K562 (cell line): ENCODE data around the gene LRRC9. TPM values are rescaled to one million over a fixed set of nuclear protein-coding genes. Genes with fewer than 3 reads are reported as not detected.
A peak's percentile ranks its signal among the peaks of the same experiment; 100 is the strongest.

ENCODE experiments used
- BCOR ChIP-seq: fragments of 450-650 bp; IDR thresholded peaks from 2 replicates; pipeline ENCODE4 v1.6.1; 2016
- CEBPB ChIP-seq: fragments of 450-650 bp; IDR thresholded peaks from 2 replicates; pipeline ENCODE4 v1.6.1; 2016; ENCODE audit warnings: missing genetic modification characterization, missing compliant biosample characterization
- ESRRB ChIP-seq: fragments of 250-450 bp; sonication (Bioruptor Pico); IDR thresholded peaks from 2 replicates; pipeline ENCODE4 v1.5.0; 2020; ENCODE audit warnings: mild to moderate bottlenecking, moderate library complexity, borderline replicate concordance
- FOS ChIP-seq: IDR thresholded peaks from 3 replicates; pipeline ENCODE4 v1.6.1; 2011; ENCODE audit not compliant: insufficient read length; ENCODE audit errors: extremely low read depth
- HDAC8 ChIP-seq: fragments of 450-650 bp; IDR thresholded peaks from 2 replicates; pipeline ENCODE4 v1.6.1; 2016; ENCODE audit warnings: mild to moderate bottlenecking, missing genetic modification characterization, moderate library complexity, missing compliant biosample characterization
- IFI16 ChIP-seq: fragments of 250-450 bp; sonication (Bioruptor Pico); IDR thresholded peaks from 2 replicates; pipeline ENCODE4 v2.1.2; 2022; ENCODE audit warnings: mild to moderate bottlenecking, inconsistent platforms
- MYC ChIP-seq, 2 experiments: fragments of 250-450 bp in 1 of 2; sonication (Bioruptor Pico) in 1 of 2; IDR thresholded peaks; 2 replicates each; pipeline versions ENCODE4 v1.5.1 to v1.6.1; 2012 to 2021; ENCODE audit warnings: low read depth in 2 of 2, borderline replicate concordance in 1 of 2, improper control_type of control experiment in 1 of 2, low read length in 1 of 2, mild to moderate bottlenecking in 1 of 2, moderate library complexity in 1 of 2
- PPARD ChIP-seq: fragments of 250-450 bp; sonication (Bioruptor Pico); IDR thresholded peaks from 2 replicates; pipeline ENCODE4 v1.8.0; 2022; ENCODE audit warnings: inconsistent platforms, mild to moderate bottlenecking, moderate library complexity
- RAD21 ChIP-seq, 2 experiments: fragments of 250-450 bp in 1 of 2; fragments of 450-650 bp in 1 of 2; sonication (Bioruptor Pico) in 1 of 2; formaldehyde crosslinking in 1 of 2; IDR thresholded peaks in 1 of 2; conservative IDR thresholded peaks in 1 of 2; 2 replicates each; pipeline versions ENCODE4 v1.4.0 to v1.8.0; 2020 to 2022; ENCODE audit warnings: mild to moderate bottlenecking in 2 of 2, moderate library complexity in 1 of 2
- RB1 ChIP-seq: fragments of 450-650 bp; IDR thresholded peaks from 2 replicates; pipeline ENCODE4 v1.6.1; 2017; ENCODE audit warnings: low read depth, mild to moderate bottlenecking
- SMARCB1 ChIP-seq: IDR thresholded peaks from 2 replicates; pipeline ENCODE4 v1.6.1; 2011; ENCODE audit warnings: improper control_type of control experiment, low read depth; ENCODE audit not compliant: insufficient read length
- TAF15 ChIP-seq: fragments of 200-400 bp; formaldehyde crosslinking; IDR thresholded peaks from 2 replicates; pipeline ENCODE4 v1.6.1; 2017; ENCODE audit warnings: mild to moderate bottlenecking, low read depth, low read length, moderate library complexity
- ZC3H8 ChIP-seq: fragments of 450-650 bp; IDR thresholded peaks from 2 replicates; pipeline ENCODE4 v1.6.1; 2017
- ZFX ChIP-seq: sonication (generic); formaldehyde crosslinking; IDR thresholded peaks from 2 replicates; pipeline ENCODE4 v1.8.0; 2022; ENCODE audit warnings: mild to moderate bottlenecking, missing genetic modification reagents, moderate library complexity
- ZKSCAN8 ChIP-seq: fragments of 200-800 bp; sonication (Bioruptor generic); IDR thresholded peaks from 2 replicates; pipeline ENCODE4 v1.6.1; 2016; ENCODE audit warnings: missing genetic modification characterization, missing compliant biosample characterization
- ZNF165 ChIP-seq: fragments of 250-450 bp; sonication (Bioruptor Pico); IDR thresholded peaks from 2 replicates; pipeline ENCODE4 v1.4.0; 2020; ENCODE audit warnings: borderline replicate concordance
- ZNF239 ChIP-seq: fragments of 250-450 bp; sonication (Bioruptor Pico); IDR thresholded peaks from 2 replicates; pipeline ENCODE4 v1.4.0; 2020; ENCODE audit warnings: mild to moderate bottlenecking
- polyA plus RNA-seq, 8 experiments: library from polyadenylated mRNA; depleted of rRNA in 4 of 8; stranded (reverse) in 5 of 8; unstranded in 3 of 8; fragments of >200 nt; fragmentation: Nextera tagmentation in 2 of 8; fragmentation: Illumina TruSeq in 1 of 8; extraction: Ambion mirVana in 2 of 8; extraction: Trizol in 1 of 8; gene quantifications; 2 replicates each; pipeline versions ENCODE4 v1.2.1 to v1.2.3, GENCODE V29; 2011 to 2014; ENCODE audit warnings: inconsistent platforms in 1 of 8, missing spikeins in 1 of 8
- total RNA-seq, 7 experiments: library from RNA; depleted of rRNA in 6 of 7; stranded (reverse); fragments of >200 nt in 6 of 7; fragmentation: Illumina TruSeq in 2 of 7; extraction: Trizol in 2 of 7; gene quantifications; 2 replicates each; pipeline versions ENCODE4 v1.2.1 to v1.2.3, GENCODE V29; 2011 to 2021; ENCODE audit warnings: low replicate concordance in 1 of 7
- TF ChIP-seq, protein P1 (sequence below): sonication (generic); formaldehyde crosslinking; IDR thresholded peaks from 2 replicates; pipeline ENCODE4 v1.8.0; 2023; ENCODE audit warnings: mild to moderate bottlenecking, missing genetic modification reagents
- TF ChIP-seq, protein P2 (sequence below): fragments of 450-650 bp; formaldehyde crosslinking; IDR thresholded peaks from 2 replicates; pipeline ENCODE4 v1.4.0; 2020; ENCODE audit warnings: mild to moderate bottlenecking, mixed read lengths
- TF ChIP-seq, protein P3 (sequence below), 2 experiments: IDR thresholded peaks; 2 replicates each; pipeline ENCODE4 v1.6.1; 2011; ENCODE audit warnings: borderline replicate concordance in 1 of 2, control low read depth in 1 of 2, low read depth in 1 of 2, low read length in 1 of 2, mild to moderate bottlenecking in 1 of 2, mixed read lengths in 1 of 2, moderate library complexity in 1 of 2; ENCODE audit not compliant: insufficient read depth in 1 of 2, insufficient read length in 1 of 2, poor library complexity in 1 of 2, severe bottlenecking in 1 of 2; ENCODE audit errors: extremely low read depth in 1 of 2
- TF ChIP-seq, protein P4 (sequence below): fragments of 250-450 bp; sonication (Bioruptor Pico); IDR thresholded peaks from 2 replicates; pipeline ENCODE4 v1.8.0; 2021; ENCODE audit warnings: moderate library complexity, mild to moderate bottlenecking, inconsistent platforms

Gene LRRC9
- total and polyA plus RNA-seq, 9 of the 15 experiments (the other 6 are each of a cell fraction or from before 2014, with no cell fraction given) = not detected

DNA sequence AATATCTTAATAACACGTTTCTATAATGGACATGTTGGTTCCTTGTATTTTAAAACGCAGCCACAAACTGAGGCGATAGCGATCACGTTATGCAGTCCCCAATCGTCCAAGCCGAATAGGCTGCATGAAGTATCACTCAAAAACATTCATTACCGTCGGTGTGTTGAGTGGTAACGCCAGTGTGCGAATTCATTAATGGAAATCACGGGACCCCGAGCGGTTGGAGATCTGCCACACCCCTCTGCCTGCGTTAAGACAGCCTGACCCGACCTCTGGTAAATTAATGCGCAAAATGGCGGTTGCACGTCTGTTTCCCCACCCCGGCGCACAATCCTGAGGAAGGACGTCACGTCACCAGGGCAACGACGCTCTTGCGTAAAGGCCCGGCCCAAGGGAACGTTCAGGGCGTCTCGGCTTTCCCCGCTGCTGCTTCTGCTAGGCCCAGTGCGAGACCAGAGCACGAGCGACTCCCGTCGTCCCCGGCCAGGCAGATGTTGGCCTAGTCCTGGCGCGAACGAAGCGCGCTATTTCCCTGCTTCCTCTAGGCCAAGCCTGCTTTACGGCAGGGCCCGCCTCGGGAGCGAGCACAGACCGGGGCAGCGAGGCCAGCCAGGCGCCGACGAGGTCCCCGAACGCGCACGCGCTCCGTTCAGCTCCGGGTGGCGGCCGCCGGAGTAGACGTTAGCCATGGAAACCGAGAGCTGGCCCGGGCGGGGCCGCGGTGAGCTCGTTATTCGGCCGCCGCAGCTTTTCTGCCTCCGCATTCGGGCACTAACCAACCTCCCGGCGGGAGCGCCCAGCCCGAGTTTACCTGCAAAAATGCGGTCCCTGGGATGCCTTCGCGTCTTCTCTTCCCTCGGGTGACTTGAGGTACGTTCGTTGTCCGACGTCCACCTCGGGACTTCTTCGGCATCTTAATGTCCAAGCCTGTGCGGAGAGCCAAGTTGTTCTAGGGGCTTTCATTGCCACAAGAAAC lies 171.9 kb downstream of the LRRC9 start, which contains the start of gene PCNX4 (continued):
- TF ChIP-seq, protein P1, sequence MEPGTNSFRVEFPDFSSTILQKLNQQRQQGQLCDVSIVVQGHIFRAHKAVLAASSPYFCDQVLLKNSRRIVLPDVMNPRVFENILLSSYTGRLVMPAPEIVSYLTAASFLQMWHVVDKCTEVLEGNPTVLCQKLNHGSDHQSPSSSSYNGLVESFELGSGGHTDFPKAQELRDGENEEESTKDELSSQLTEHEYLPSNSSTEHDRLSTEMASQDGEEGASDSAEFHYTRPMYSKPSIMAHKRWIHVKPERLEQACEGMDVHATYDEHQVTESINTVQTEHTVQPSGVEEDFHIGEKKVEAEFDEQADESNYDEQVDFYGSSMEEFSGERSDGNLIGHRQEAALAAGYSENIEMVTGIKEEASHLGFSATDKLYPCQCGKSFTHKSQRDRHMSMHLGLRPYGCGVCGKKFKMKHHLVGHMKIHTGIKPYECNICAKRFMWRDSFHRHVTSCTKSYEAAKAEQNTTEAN (CRISPR knock-in tag) = no peak
- peak; percentile 85 for TF ChIP-seq MYC (IDR thresholded peaks at IDR 0.05; ENCODE audit: low read depth, low read length)
- TF ChIP-seq MYC (CRISPR knock-in tag; IDR thresholded peaks at IDR 0.05; ENCODE audit: borderline replicate concordance, low read depth) = no peak; the same call in 1 of the 2 replicates
- TF ChIP-seq TAF15 = no peak
- no peak for TF ChIP-seq ZNF239
- TF ChIP-seq, protein P2, sequence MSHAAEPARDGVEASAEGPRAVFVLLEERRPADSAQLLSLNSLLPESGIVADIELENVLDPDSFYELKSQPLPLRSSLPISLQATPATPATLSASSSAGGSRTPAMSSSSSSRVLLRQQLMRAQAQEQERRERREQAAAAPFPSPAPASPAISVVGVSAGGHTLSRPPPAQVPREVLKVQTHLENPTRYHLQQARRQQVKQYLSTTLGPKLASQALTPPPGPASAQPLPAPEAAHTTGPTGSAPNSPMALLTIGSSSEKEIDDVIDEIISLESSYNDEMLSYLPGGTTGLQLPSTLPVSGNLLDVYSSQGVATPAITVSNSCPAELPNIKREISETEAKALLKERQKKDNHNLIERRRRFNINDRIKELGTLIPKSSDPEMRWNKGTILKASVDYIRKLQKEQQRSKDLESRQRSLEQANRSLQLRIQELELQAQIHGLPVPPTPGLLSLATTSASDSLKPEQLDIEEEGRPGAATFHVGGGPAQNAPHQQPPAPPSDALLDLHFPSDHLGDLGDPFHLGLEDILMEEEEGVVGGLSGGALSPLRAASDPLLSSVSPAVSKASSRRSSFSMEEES (CRISPR knock-in tag) = no peak
- no peak for TF ChIP-seq ZKSCAN8 (CRISPR knock-in tag)
- TF ChIP-seq ZNF165 (CRISPR knock-in tag) = no peak
- TF ChIP-seq ZFX = peak; percentile 100
- no peak for TF ChIP-seq IFI16 (CRISPR knock-in tag)
- TF ChIP-seq, protein P3, sequence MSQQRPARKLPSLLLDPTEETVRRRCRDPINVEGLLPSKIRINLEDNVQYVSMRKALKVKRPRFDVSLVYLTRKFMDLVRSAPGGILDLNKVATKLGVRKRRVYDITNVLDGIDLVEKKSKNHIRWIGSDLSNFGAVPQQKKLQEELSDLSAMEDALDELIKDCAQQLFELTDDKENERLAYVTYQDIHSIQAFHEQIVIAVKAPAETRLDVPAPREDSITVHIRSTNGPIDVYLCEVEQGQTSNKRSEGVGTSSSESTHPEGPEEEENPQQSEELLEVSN (IDR thresholded peaks at IDR 0.05; ENCODE audit: borderline replicate concordance in 1 of 2, extremely low read depth in 1 of 2, insufficient read depth in 1 of 2, insufficient read length in 1 of 2, low read depth in 1 of 2, low read length in 1 of 2, poor library complexity in 1 of 2, severe bottlenecking in 1 of 2) = peak; percentile 62 to 69
- TF ChIP-seq SMARCB1 = no peak
- TF ChIP-seq HDAC8 (tag) = no peak
- no peak for TF ChIP-seq PPARD (CRISPR knock-in tag)
- no peak for TF ChIP-seq ESRRB (CRISPR knock-in tag)
- no peak for TF ChIP-seq BCOR
- no peak for TF ChIP-seq RAD21 (CRISPR knock-in tag; conservative IDR thresholded peaks at IDR 0.05 in 1 of 2, IDR thresholded peaks at IDR 0.05 in 1 of 2)
- TF ChIP-seq FOS = no peak
- no peak for TF ChIP-seq ZC3H8
- TF ChIP-seq RB1 = peak; percentile 32; the same call in 1 of the 2 replicates
- peak; percentile 95 for TF ChIP-seq CEBPB (tag)
- TF ChIP-seq, protein P4, sequence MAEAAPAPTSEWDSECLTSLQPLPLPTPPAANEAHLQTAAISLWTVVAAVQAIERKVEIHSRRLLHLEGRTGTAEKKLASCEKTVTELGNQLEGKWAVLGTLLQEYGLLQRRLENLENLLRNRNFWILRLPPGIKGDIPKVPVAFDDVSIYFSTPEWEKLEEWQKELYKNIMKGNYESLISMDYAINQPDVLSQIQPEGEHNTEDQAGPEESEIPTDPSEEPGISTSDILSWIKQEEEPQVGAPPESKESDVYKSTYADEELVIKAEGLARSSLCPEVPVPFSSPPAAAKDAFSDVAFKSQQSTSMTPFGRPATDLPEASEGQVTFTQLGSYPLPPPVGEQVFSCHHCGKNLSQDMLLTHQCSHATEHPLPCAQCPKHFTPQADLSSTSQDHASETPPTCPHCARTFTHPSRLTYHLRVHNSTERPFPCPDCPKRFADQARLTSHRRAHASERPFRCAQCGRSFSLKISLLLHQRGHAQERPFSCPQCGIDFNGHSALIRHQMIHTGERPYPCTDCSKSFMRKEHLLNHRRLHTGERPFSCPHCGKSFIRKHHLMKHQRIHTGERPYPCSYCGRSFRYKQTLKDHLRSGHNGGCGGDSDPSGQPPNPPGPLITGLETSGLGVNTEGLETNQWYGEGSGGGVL (CRISPR knock-in tag) = no peak
